ENCODE data around the gene KRTAP5-10.

Gene KRTAP5-10

GRCh38 chr11:71558996-71559395 is 6.4 kb upstream of the KRTAP5-10 start:
- TF ChIP-seq GATA2 (IDR thresholded peaks at IDR 0.05; ENCODE audit: low read depth, low read length): no peak
- no peak for TF ChIP-seq GATA3 (IDR thresholded peaks at IDR 0.05; ENCODE audit: low read depth, low read length)

GRCh38 chr11:71562120-71562519 is 3.2 kb upstream of the KRTAP5-10 start:
- TF ChIP-seq GATA2 (IDR thresholded peaks at IDR 0.05; ENCODE audit: low read depth, low read length) (no peak), GATA3 (IDR thresholded peaks at IDR 0.05; ENCODE audit: low read depth, low read length) (no peak)

GRCh38 chr11:71563406-71563805 is 2.0 kb upstream of the KRTAP5-10 start:
- TF ChIP-seq GATA3 (IDR thresholded peaks at IDR 0.05; ENCODE audit: low read depth, low read length) (no peak), GATA2 (IDR thresholded peaks at IDR 0.05; ENCODE audit: low read depth, low read length) (no peak)

GRCh38 chr11:71564430-71564829 is 933 bp upstream of the KRTAP5-10 start:
- TF ChIP-seq GATA2 (IDR thresholded peaks at IDR 0.05; ENCODE audit: low read depth, low read length): no peak
- no peak for TF ChIP-seq GATA3 (IDR thresholded peaks at IDR 0.05; ENCODE audit: low read depth, low read length)

- TF ChIP-seq GATA3 (IDR thresholded peaks at IDR 0.05; ENCODE audit: low read depth, low read length): no peak
- no peak for TF ChIP-seq GATA2 (IDR thresholded peaks at IDR 0.05; ENCODE audit: low read depth, low read length)
Observed at GRCh38 chr11:71566081-71566620, 788 bp downstream of the KRTAP5-10 start.

- no peak; the same call in 1 of the 2 replicates for TF ChIP-seq GATA2 (IDR thresholded peaks at IDR 0.05; ENCODE audit: low read depth, low read length)
- no peak for TF ChIP-seq GATA3 (IDR thresholded peaks at IDR 0.05; ENCODE audit: low read depth, low read length)
Observed at GRCh38 chr11:71568704-71569349, 3.5 kb downstream of the KRTAP5-10 start.

GRCh38 chr11:71572811-71573210 is 7.4 kb downstream of the KRTAP5-10 start:
- TF ChIP-seq GATA2 (IDR thresholded peaks at IDR 0.05; ENCODE audit: low read depth, low read length): no peak
- TF ChIP-seq GATA3 (IDR thresholded peaks at IDR 0.05; ENCODE audit: low read depth, low read length): no peak

GRCh38 chr11:71574418-71574817 is 9.1 kb downstream of the KRTAP5-10 start:
- TF ChIP-seq GATA3 (IDR thresholded peaks at IDR 0.05; ENCODE audit: low read depth, low read length): no peak
- no peak for TF ChIP-seq GATA2 (IDR thresholded peaks at IDR 0.05; ENCODE audit: low read depth, low read length)

GRCh38 chr11:71575723-71576424 is 10.5 kb downstream of the KRTAP5-10 start:
- TF ChIP-seq GATA2 (IDR thresholded peaks at IDR 0.05; ENCODE audit: low read depth, low read length) (no peak), GATA3 (IDR thresholded peaks at IDR 0.05; ENCODE audit: low read depth, low read length) (no peak)

GRCh38 chr11:71577469-71578004 is 12.2 kb downstream of the KRTAP5-10 start:
- no peak for TF ChIP-seq GATA2 (IDR thresholded peaks at IDR 0.05; ENCODE audit: low read depth, low read length)
- no peak for TF ChIP-seq GATA3 (IDR thresholded peaks at IDR 0.05; ENCODE audit: low read depth, low read length)

GRCh38 chr11:71580057-71581003 is 15.0 kb downstream of the KRTAP5-10 start:
- TF ChIP-seq GATA2 (IDR thresholded peaks at IDR 0.05; ENCODE audit: low read depth, low read length) (no peak), GATA3 (IDR thresholded peaks at IDR 0.05; ENCODE audit: low read depth, low read length) (no peak)

- TF ChIP-seq GATA3 (IDR thresholded peaks at IDR 0.05; ENCODE audit: low read depth, low read length) (no peak), GATA2 (IDR thresholded peaks at IDR 0.05; ENCODE audit: low read depth, low read length) (no peak)
Observed at GRCh38 chr11:71581826-71582225, 16.5 kb downstream of the KRTAP5-10 start.

- TF ChIP-seq GATA3 (IDR thresholded peaks at IDR 0.05; ENCODE audit: low read depth, low read length) (no peak), GATA2 (IDR thresholded peaks at IDR 0.05; ENCODE audit: low read depth, low read length) (no peak)
Observed at GRCh38 chr11:71582309-71582895, 17.0 kb downstream of the KRTAP5-10 start, which contains the start of gene KRTAP5-11. KRTAP5-11 (minus strand) TSS chr11:71582875; CDS start chr11:71582837, 38 bp downstream.
